Jurkat, Clone E6-1 (cell line): ENCODE data around the gene HDAC1.

Source experiments
- DNase-seq: peaks from one replicate; pipeline ENCODE4 v3.0.0-alpha.2; 2011; ENCODE audit warnings: low read depth, low spot score
- H3K4me3 ChIP-seq: 2 replicates; pipeline ENCODE4 v1.5.1; 2011; ENCODE audit warnings: mild to moderate bottlenecking, low read length, control low read depth, moderate library complexity

HDAC1 gene

GRCh38 chr1:32361308-32361673 lies 69.4 kb downstream of the HDAC1 start:
- no peak overlapping the region for H3K4me3 ChIP-seq
- no peak for DNase-seq

DNA sequence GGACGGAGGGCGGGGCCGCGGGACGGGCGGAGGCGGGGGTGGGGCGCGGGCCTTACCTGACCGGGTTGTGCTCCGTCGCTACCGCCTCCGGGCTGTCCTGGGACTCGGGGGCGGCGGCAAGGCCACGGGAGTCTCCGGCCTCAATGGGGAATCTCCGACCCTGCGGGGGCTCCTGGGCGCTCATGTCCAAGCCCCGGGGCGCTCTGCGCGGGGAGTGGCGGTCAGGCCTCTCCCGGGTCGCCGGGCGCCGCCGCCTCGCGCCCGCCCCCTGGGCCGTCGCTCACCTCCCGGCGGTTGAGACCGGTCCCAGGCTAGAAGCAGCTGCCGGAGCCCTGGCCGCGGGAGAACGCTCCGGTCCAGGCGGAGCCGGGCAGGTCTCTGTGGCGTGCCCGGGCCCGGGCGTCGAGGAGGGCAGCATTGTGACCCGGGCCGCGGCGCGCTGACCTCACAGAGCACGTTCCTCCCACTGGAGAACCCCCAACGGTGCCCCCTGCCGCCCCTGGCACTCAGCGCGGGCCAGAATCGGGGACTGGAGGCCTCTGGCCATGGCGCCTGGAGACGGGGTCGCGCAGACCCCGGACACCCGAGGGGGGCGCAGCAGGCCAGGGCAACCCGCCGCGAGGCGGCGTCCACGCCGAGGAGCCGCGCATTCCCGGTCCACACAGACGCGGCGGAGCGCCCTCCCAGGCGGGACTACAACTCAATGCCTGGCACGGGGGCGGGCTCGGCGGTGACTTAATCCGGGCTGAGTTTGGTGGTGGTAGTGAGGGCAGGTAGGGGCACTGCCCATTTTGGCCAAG lies 70.0 kb downstream of the HDAC1 start:
- DNase-seq: no peak
- no peak overlapping the region for H3K4me3 ChIP-seq

DNA sequence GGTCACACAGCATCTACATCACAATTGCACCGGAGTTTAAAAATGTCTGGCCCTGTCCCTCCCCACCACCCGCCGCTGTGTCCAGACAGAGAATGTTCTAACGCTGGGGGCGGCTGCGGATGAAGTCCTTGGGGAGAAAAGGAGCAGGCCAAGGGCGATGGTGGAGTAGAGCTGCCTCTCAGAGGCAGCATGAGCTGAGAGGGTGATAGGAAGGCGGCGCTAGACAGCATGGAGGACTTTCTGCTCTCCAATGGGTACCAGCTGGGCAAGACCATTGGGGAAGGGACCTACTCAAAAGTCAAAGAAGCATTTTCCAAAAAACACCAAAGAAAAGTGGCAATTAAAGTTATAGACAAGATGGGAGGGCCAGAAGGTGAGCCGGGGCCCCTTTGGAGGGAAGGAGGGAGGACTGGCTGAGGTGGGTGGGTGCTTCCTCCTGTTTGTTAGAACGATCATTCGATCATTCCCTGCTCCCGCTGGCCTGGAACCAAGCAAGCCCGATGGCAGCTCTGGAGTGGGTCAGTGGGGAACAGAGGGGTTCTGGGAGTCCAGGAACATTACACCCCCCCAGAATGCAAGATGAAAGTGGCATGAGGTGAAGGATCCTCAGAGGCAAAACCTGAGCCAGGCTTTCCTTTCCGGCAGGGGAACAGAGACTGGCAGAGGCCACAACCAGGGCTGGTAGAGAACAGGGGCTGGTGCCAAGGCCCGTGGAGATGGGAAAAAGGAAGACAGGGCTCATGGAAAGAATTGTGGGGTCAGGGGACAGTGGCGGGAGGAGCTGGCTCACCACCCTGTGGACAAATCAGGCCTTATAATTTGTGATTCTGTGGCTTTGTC lies 70.8 kb downstream of the HDAC1 start, which contains the start of the genes FAM229A and TSSK3:
TSS of gene FAM229A (minus strand) at position 12 of the 840 bp plus-strand sequence. CDS start 394 bp downstream, outside the sequence.
TSS of gene TSSK3 (plus strand) at position 66 of the 840 bp plus-strand sequence. CDS start at position 229, 163 bp downstream.
- no peak for DNase-seq
- no peak within 1 kb of the TSS for H3K4me3 ChIP-seq

DNA sequence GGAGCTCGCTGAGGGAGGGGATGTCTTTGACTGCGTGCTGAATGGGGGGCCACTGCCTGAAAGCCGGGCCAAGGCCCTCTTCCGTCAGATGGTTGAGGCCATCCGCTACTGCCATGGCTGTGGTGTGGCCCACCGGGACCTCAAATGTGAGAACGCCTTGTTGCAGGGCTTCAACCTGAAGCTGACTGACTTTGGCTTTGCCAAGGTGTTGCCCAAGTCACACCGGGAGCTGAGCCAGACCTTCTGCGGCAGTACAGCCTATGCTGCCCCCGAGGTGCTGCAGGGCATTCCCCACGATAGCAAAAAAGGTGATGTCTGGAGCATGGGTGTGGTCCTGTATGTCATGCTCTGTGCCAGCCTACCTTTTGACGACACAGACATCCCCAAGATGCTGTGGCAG lies 71.8 kb downstream of the HDAC1 start:
- DNase-seq: no peak
- no peak overlapping the region for H3K4me3 ChIP-seq

GRCh38 chr1:32364836-32365235 lies 73.0 kb downstream of the HDAC1 start:
- DNase-seq: no peak
- H3K4me3 ChIP-seq: no peak overlapping the region

DNA sequence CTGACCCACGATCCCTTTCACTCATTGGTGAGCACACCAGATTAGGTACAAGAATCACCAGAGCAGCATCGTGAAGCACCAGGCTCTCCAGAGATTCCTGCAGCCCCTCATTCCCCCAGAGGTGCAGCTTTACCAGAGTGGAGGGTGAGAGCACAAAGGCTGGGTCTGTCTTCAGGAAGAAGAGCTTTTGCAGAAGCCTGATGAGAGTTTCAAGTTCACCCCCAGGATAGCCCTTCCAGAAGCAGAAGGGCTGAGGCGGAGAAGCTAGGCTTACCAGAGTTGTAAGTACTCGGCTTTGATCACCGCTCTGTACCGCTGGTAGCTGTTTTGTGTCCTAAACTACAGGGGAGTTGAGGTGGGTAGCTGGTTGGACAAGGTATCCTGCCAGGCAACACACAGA lies 73.6 kb downstream of the HDAC1 start:
- H3K4me3 ChIP-seq: no peak overlapping the region
- DNase-seq: no peak

DNA sequence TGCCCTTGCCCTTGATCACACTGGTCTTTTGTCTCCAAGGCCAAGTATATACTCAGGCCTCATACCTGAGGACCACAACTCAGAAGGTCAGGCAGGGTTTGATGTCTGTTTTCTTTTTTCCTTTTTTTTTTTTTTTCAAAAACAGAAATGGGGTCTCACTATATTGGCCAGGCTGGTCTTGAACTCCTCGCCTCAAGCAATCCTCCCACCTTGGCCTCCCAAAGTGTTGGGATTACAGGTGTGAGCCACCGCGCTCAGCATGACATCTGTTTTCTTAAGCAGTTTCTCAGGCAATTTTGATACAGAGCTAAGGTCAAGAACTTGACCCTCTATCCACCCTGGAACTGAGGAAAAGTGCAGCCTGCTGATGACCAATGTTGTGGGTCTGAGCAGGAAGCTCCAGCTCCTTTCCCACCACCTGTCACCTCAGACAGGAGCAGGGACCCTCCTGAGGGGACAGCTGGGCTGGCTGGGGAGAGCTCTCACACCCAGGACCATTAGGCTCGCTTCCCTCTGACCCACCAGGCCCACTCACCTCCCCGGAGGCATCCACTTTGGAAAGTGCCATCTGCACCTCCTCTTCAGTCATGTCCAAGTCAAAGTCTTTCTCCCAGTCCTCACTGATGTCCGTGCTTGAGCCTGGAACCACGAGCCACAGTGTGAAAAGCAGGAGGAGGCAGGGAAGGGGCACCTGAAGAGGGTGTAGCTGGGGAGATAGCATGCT lies 76.2 kb downstream of the HDAC1 start:
- H3K4me3 ChIP-seq: no peak overlapping the region

GRCh38 chr1:32372149-32372756 lies 80.4 kb downstream of the HDAC1 start:
- peak; percentile 94 for DNase-seq
- no peak overlapping the region for H3K4me3 ChIP-seq

More for the DNA sequence above, 76.2 kb downstream of the HDAC1 start:
- no peak for DNase-seq

DNA sequence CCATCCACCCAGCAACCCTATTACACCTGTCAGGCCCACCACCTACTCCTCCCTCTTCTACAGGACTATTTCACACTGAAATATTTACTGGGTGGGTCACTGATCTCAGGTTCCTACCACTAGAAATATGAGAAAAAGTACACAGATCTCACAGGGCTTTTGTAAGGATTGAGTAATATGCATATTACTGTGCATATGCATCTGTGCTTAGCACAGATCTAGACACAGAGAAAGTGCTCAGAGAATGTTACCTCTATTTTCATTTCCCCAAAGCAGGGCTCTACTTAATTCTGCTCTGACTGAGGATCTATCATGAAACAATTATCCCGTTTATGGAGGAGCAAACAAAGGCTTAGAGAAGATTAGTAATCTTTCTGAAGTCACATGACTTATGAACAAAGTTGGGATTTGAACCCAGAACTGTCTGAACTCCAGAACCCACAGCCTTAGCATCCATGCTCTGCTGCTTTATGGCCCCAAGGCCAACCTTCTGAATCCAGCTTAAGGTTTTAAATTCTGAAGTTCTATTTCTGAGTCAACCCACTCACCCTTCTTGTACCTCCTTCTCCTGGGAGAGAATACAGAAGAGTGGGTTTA lies 82.2 kb downstream of the HDAC1 start:
- no peak overlapping the region for H3K4me3 ChIP-seq
- no peak for DNase-seq

DNA sequence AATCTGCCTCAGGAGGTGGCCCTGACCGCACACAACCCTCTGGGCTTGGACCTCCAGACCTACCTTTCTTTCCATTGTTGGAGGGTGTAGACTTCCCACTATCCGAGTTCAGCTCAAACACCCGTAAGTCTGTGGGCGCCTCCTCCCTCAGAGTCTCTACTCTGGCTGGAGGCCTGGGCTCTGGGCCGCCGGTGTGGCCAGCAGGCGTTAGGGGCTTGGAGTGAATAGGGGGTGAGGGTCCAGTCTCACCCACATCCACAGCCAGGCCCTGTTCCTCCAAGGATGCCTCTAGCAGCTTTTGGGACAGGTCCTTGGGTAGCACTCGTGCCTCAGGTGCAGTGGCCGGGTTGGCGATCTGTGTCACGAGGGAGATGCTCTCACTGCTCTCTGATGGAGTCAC lies 84.3 kb downstream of the HDAC1 start:
- DNase-seq: no peak
- H3K4me3 ChIP-seq: no peak overlapping the region

DNA sequence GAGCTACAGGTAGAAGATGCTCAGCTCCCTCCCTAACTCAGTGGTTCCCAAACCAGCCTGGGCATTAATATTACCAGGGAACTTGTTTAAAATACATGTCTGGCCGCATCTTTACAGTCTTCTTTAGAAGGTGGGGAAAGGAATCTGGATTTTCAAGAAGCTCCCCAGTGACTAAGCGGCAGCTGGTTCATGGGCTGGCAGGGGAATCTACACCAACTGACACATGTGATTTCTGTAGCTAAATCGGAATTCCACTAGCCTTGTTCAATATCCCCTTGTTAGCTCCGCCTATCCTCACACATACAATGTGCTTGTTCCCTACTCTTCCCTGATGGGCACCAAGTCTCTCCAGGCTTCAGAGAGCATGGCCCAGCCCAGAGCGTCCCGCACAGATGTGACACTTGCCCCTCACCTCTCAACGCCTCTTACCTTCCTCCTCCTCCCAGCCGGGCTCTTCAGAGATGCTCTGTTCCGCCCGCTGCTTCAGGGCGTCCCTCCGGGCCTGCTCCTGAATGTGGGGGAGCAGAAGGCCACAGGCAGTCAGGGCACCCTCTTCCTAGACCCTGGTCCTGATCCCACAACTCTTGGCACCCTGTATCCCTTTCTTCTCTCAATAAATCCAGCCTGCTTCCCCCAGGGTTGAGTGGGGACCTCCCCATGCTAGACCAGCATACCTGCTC lies 85.8 kb downstream of the HDAC1 start:
- DNase-seq: no peak

GRCh38 chr1:32380057-32380456 lies 88.2 kb downstream of the HDAC1 start:
- no peak for DNase-seq

More for the DNA sequence above, 85.8 kb downstream of the HDAC1 start:
- no peak overlapping the region for H3K4me3 ChIP-seq

More at GRCh38 chr1:32380057-32380456, 88.2 kb downstream of the HDAC1 start:
- no peak overlapping the region for H3K4me3 ChIP-seq
